CD8-positive, alpha-beta memory T cell (primary cell): Measurements from ENCODE around the gene RAPGEF1. TPM values are rescaled to one million over a fixed set of nuclear protein-coding genes. Genes with fewer than 3 reads are reported as not detected.

ENCODE experiments used
- CTCF ChIA-PET: fragments of 350-600 bp; sonication (Branson Sonifier 250); formaldehyde crosslinking; loops from one replicate; lab custom pipeline; 2021; ENCODE audit warnings: antibody characterized with exemption; lab: Charles Lee
- POLR2A ChIA-PET: fragments of 350-600 bp; sonication (Branson Sonifier 250); formaldehyde crosslinking; loops from one replicate; lab custom pipeline; 2021; ENCODE audit warnings: antibody characterized with exemption; lab: Charles Lee
- DNase-seq, 5 donors: peaks; one replicate each; pipeline versions ENCODE4 v3.0.0 to v3.0.0-alpha.2; 2020 to 2022; ENCODE audit warnings: mixed read lengths in 1 of 5
- H3K27ac ChIP-seq: one replicate; pipeline ENCODE4 v1.7.0; 2013; ENCODE audit warnings: low read depth, mild to moderate bottlenecking, low read length, moderate library complexity
- H3K27me3 ChIP-seq: 2 replicates; pipeline ENCODE4 v1.7.0; 2013; ENCODE audit warnings: low read length, mild to moderate bottlenecking; ENCODE audit not compliant: insufficient read depth, poor library complexity, severe bottlenecking
- H3K36me3 ChIP-seq: 2 replicates; pipeline ENCODE4 v1.7.0; 2013; ENCODE audit warnings: mild to moderate bottlenecking, low read length, moderate library complexity; ENCODE audit not compliant: insufficient read depth
- H3K4me1 ChIP-seq: 2 replicates; pipeline ENCODE4 v1.7.0; 2013; ENCODE audit warnings: mild to moderate bottlenecking, low read length, moderate library complexity; ENCODE audit not compliant: insufficient read depth
- H3K4me3 ChIP-seq: 2 replicates; pipeline ENCODE4 v1.7.0; 2013; ENCODE audit warnings: mild to moderate bottlenecking, low read length
- H3K9me3 ChIP-seq: 2 replicates; pipeline ENCODE4 v1.7.0; 2013; ENCODE audit warnings: mild to moderate bottlenecking, low read length
- H3K27ac Mint-ChIP-seq, 8 donors: one replicate each; pipeline ENCODE4 v1.8.0; 2020 to 2021; ENCODE audit warnings: mixed read lengths in 8 of 8, mild to moderate bottlenecking in 6 of 8, inconsistent platforms in 3 of 8, moderate library complexity in 3 of 8
- H3K27me3 Mint-ChIP-seq, 2 donors: one replicate each; pipeline ENCODE4 v1.8.0; 2020 to 2021; ENCODE audit warnings: mixed read lengths in 2 of 2, mild to moderate bottlenecking in 1 of 2, moderate library complexity in 1 of 2
- H3K36me3 Mint-ChIP-seq, 3 donors: one replicate each; pipeline ENCODE4 v1.8.0; 2020 to 2021; ENCODE audit warnings: mixed read lengths in 3 of 3, inconsistent platforms in 1 of 3, mild to moderate bottlenecking in 1 of 3
- H3K4me1 Mint-ChIP-seq, 3 donors: one replicate each; pipeline ENCODE4 v1.8.0; 2020 to 2021; ENCODE audit warnings: mixed read lengths in 3 of 3, inconsistent platforms in 1 of 3, mild to moderate bottlenecking in 1 of 3
- H3K4me3 Mint-ChIP-seq, 7 donors: one replicate each; pipeline ENCODE4 v1.8.0; 2020 to 2021; ENCODE audit warnings: mixed read lengths in 7 of 7, mild to moderate bottlenecking in 6 of 7, moderate library complexity in 4 of 7, inconsistent platforms in 2 of 7
- H3K9me3 Mint-ChIP-seq, 5 donors: one replicate each; pipeline ENCODE4 v1.8.0; 2020 to 2022; ENCODE audit warnings: mixed read lengths in 5 of 5, mild to moderate bottlenecking in 3 of 5, moderate library complexity in 2 of 5, inconsistent platforms in 1 of 5
- polyA plus RNA-seq: library from polyadenylated mRNA; unstranded; fragments of 300-500 nt; fragmentation: Illumina TruSeq; gene quantifications from one replicate; pipeline ENCODE4 v1.2.3, GENCODE V29; 2021
- total RNA-seq, 2 experiments: library from RNA; stranded (reverse); gene quantifications; one replicate each; pipeline ENCODE4 v1.2.3, GENCODE V29; 2021

RAPGEF1 gene
- total and polyA plus RNA-seq, 3 experiments from 2014 or later, result 20.1 to 148 (median 145) TPM

GRCh38 chr9:131738293-131739132 lies 1.4 kb downstream of the RAPGEF1 start:
- H3K36me3 ChIP-seq, result no peaks in the 10 kb centered on the region
- Mint-ChIP-seq H3K36me3 (peaks cover 2 to 29% (median 5%) of the 10 kb centered on the region in 3 donors), H3K9me3 (peaks cover 0 to 1% (median 0%) of the 10 kb centered on the region in 5 donors), H3K27ac (peak overlapping the region; percentile 81 to 98 (median 94)), H3K4me1 (peaks cover 53 to 67% (median 61%) of the 10 kb centered on the region in 3 donors), H3K27me3 (peaks cover 0 to 2% of the 10 kb centered on the region in 2 donors), H3K4me3 (peak overlapping the region; percentile 90 to 98 (median 94))
- POLR2A ChIA-PET, result interaction anchor here (0.9 to 2.5 kb wide), 6 partner anchors 10 to 153 kb away, joined by 3 to 11 read pairs (median 5); no protein-coding TSS in a partner anchor
- H3K9me3 ChIP-seq, result no peaks in the 10 kb centered on the region
- H3K27me3 ChIP-seq, result no peaks in the 10 kb centered on the region
- CTCF ChIA-PET, result interaction anchor here (0.6 to 9.7 kb wide), 19 partner anchors 11 to 340 kb away, joined by 3 to 119 read pairs (median 5); no protein-coding TSS in a partner anchor
- peaks cover 62% of the 10 kb centered on the region for H3K4me1 ChIP-seq
- no peak for DNase-seq
- H3K27ac ChIP-seq, result peak overlapping the region; percentile 33
- peak overlapping the region; percentile 51 for H3K4me3 ChIP-seq

DNA sequence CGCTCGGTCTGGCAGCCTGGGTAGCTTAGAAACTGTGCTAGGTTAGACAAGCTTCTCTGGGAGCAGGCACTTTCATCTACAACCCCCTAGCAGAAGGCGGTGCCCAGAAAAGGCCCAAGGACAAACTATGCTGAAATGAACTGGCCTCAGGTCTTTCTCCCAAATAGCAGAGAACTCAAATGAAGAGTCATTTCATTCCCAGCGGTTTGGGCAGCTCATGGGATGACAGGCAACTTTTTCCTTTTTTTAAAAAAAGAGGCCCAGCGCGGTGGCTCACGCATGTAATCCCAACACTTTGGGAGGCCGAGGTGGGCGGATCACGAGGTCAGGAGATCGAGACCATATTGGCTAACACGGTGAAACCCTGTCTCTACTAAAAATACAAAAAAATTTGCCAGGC lies 2.5 kb downstream of the RAPGEF1 start:
- CTCF ChIA-PET, result interaction anchor here (1.0 to 9.7 kb wide), 6 partner anchors 10 to 152 kb away, joined by 3 to 119 read pairs (median 10); no protein-coding TSS in a partner anchor
- Histone ChIP-seq H3K27me3 (no peaks in the 10 kb centered on the region), H3K36me3 (no peaks in the 10 kb centered on the region), H3K4me1 (peaks cover 62% of the 10 kb centered on the region), H3K27ac (no peak overlapping the region), H3K9me3 (no peaks in the 10 kb centered on the region), H3K4me3 (no peak overlapping the region)
- H3K4me3 Mint-ChIP-seq, result peak overlapping the region; percentile 73 to 86 (median 84)
- H3K36me3 Mint-ChIP-seq, result peaks cover 2 to 29% (median 5%) of the 10 kb centered on the region in 3 donors
- peaks cover 60 to 70% (median 62%) of the 10 kb centered on the region in 3 donors for H3K4me1 Mint-ChIP-seq
- H3K27me3 Mint-ChIP-seq, result peaks cover 0 to 2% of the 10 kb centered on the region in 2 donors
- POLR2A ChIA-PET, result interaction anchor here (1.0 to 1.8 kb wide), 3 partner anchors 10 to 146 kb away, joined by 3 to 5 read pairs (median 3); no protein-coding TSS in a partner anchor
- H3K9me3 Mint-ChIP-seq, result peaks cover 0 to 1% (median 0%) of the 10 kb centered on the region in 5 donors
- no peak for DNase-seq
- peak overlapping the region; percentile 78 to 99 (median 92) for H3K27ac Mint-ChIP-seq

- no peaks in the 10 kb centered on the region for H3K9me3 ChIP-seq
- ChIA-PET POLR2A (interaction anchor here (1.0 to 1.1 kb wide), 2 partner anchors 9 to 145 kb away, joined by 3 read pairs; no protein-coding TSS in a partner anchor), CTCF (interaction anchor here (0.9 to 3.4 kb wide), 8 partner anchors 11 to 151 kb away, joined by 3 to 20 read pairs (median 4); no protein-coding TSS in a partner anchor)
- peak overlapping the region; percentile 73 to 86 (median 84) for H3K4me3 Mint-ChIP-seq
- H3K4me3 ChIP-seq, result peak overlapping the region; percentile 14
- no peak for DNase-seq
- peaks cover 0 to 2% of the 10 kb centered on the region in 2 donors for H3K27me3 Mint-ChIP-seq
- H3K27ac Mint-ChIP-seq, result peak overlapping the region; percentile 78 to 99 (median 92)
- no peak overlapping the region for H3K27ac ChIP-seq
- peaks cover 70 to 79% (median 72%) of the 10 kb centered on the region in 3 donors for H3K4me1 Mint-ChIP-seq
- peaks cover 72% of the 10 kb centered on the region for H3K4me1 ChIP-seq
- no peaks in the 10 kb centered on the region for H3K27me3 ChIP-seq
- peaks cover 3 to 30% (median 5%) of the 10 kb centered on the region in 3 donors for H3K36me3 Mint-ChIP-seq
- peaks cover 0 to 1% (median 0%) of the 10 kb centered on the region in 5 donors for H3K9me3 Mint-ChIP-seq
- no peaks in the 10 kb centered on the region for H3K36me3 ChIP-seq
Observed at GRCh38 chr9:131736431-131736830, 3.4 kb downstream of the RAPGEF1 start.

DNA sequence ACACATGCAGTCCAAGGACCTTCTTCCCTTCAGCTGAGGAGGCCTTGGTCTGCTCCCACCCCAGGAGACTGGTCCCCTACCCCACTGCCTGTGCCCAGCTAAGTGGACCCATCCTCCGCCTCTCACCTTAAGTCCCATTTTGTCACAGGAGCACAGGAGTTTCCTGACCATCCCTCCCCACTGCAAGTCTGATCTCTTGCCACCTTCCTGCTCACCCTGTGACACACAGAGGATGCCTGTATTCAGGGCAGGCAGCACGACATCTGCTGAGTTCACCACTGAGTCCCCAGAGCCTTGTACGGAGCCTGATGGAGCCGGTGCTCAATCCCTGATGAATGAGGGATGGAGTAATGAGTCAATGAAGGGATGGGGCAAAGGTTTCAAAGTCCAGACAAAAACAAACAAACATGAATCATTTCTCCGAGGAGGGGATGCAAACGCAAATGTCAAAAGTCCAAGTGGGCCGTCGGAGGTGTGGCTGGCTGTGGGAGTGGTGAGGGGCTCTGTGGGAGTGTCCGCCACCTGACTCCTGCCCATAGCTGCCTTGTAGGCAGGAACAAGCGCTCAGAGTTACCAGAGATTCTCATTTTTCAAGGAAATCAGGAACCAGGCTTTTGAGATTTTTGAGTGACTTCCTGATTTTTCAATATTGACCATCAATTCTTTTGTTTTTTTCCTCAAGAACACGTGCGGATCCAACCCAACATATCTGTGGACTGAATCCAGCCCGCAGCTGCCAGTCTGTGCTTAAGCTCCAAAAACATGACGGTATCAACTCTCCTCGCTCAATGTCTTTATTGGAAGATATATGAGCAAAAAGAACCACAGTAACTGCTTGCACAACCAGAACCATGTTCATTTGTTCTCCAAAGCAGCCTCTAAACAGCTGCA lies 4.4 kb downstream of the RAPGEF1 start:
- POLR2A ChIA-PET, result interaction anchor here (0.6 kb wide), 1 partner anchor 58 kb away, joined by 3 read pairs; no protein-coding TSS in a partner anchor
- Mint-ChIP-seq H3K4me3 (peak overlapping the region; percentile 73 to 90 (median 84)), H3K9me3 (peaks cover 0 to 1% (median 0%) of the 10 kb centered on the region in 5 donors), H3K36me3 (peaks cover 4 to 31% (median 5%) of the 10 kb centered on the region in 3 donors), H3K27ac (peak overlapping the region; percentile 78 to 99 (median 92)), H3K4me1 (peaks cover 79 to 88% (median 81%) of the 10 kb centered on the region in 3 donors), H3K27me3 (peaks cover 0 to 2% of the 10 kb centered on the region in 2 donors)
- no peaks in the 10 kb centered on the region for H3K27me3 ChIP-seq
- H3K4me3 ChIP-seq, result peak overlapping the region; percentile 12
- DNase-seq, result no peak
- H3K9me3 ChIP-seq, result no peaks in the 10 kb centered on the region
- CTCF ChIA-PET, result interaction anchor here (0.9 to 3.4 kb wide), 7 partner anchors 57 to 144 kb away, joined by 3 to 20 read pairs (median 4); no protein-coding TSS in a partner anchor
- no peaks in the 10 kb centered on the region for H3K36me3 ChIP-seq
- peaks cover 81% of the 10 kb centered on the region for H3K4me1 ChIP-seq
- no peak overlapping the region for H3K27ac ChIP-seq

GRCh38 chr9:131734781-131735180 lies 5.1 kb downstream of the RAPGEF1 start:
- H3K36me3 ChIP-seq, result no peaks in the 10 kb centered on the region
- peaks cover 88% of the 10 kb centered on the region for H3K4me1 ChIP-seq
- peak overlapping the region; percentile 61 for H3K27ac ChIP-seq
- no peak for DNase-seq
- no peaks in the 10 kb centered on the region for H3K27me3 ChIP-seq
- Mint-ChIP-seq H3K27me3 (peaks cover 0 to 2% of the 10 kb centered on the region in 2 donors), H3K4me3 (peak overlapping the region; percentile 73 to 90 (median 84)), H3K36me3 (peaks cover 4 to 31% (median 5%) of the 10 kb centered on the region in 3 donors), H3K9me3 (peaks cover 0 to 1% (median 0%) of the 10 kb centered on the region in 5 donors), H3K4me1 (peaks cover 82 to 90% (median 87%) of the 10 kb centered on the region in 3 donors), H3K27ac (peak overlapping the region; percentile 78 to 99 (median 92))
- H3K4me3 ChIP-seq, result peak overlapping the region; percentile 12
- no peaks in the 10 kb centered on the region for H3K9me3 ChIP-seq
- POLR2A ChIA-PET, result interaction anchor here (0.6 to 7.7 kb wide), 4 partner anchors 57 to 150 kb away, joined by 3 to 77 read pairs (median 10); no protein-coding TSS in a partner anchor
- CTCF ChIA-PET, result interaction anchor here (0.9 to 1.4 kb wide), 3 partner anchors 66 to 149 kb away, joined by 3 to 5 read pairs (median 4); no protein-coding TSS in a partner anchor

- H3K27me3 ChIP-seq, result no peaks in the 10 kb centered on the region
- Mint-ChIP-seq H3K9me3 (peaks cover 0 to 1% (median 0%) of the 10 kb centered on the region in 5 donors), H3K36me3 (peaks cover 4 to 32% (median 5%) of the 10 kb centered on the region in 3 donors), H3K27me3 (peaks cover 0 to 2% of the 10 kb centered on the region in 2 donors), H3K4me3 (peak overlapping the region; percentile 73 to 90 (median 84)), H3K27ac (peak overlapping the region; percentile 78 to 99 (median 92)), H3K4me1 (peaks cover 87 to 95% (median 93%) of the 10 kb centered on the region in 3 donors)
- POLR2A ChIA-PET, result interaction anchor here (0.6 to 7.7 kb wide), 5 partner anchors 24 to 343 kb away, joined by 3 to 77 read pairs (median 7); no protein-coding TSS in a partner anchor
- H3K4me1 ChIP-seq, result peaks cover 93% of the 10 kb centered on the region
- peak overlapping the region; percentile 61 for H3K27ac ChIP-seq
- H3K4me3 ChIP-seq, result peak overlapping the region; percentile 52
- CTCF ChIA-PET, result interaction anchor here (0.9 to 7.7 kb wide), 5 partner anchors 57 to 149 kb away, joined by 3 to 49 read pairs (median 5); no protein-coding TSS in a partner anchor
- no peaks in the 10 kb centered on the region for H3K36me3 ChIP-seq
- H3K9me3 ChIP-seq, result no peaks in the 10 kb centered on the region
- peak; percentile 42 to 83 (median 59) for DNase-seq
Observed at GRCh38 chr9:131734165-131734610, 5.7 kb downstream of the RAPGEF1 start.
